Middle frontal gyrus (tissue), 1 donor: ENCODE results near the gene NPR1.
"Not testable (repeated sequence)": the region's sequence is repeated elsewhere in the genome, so short reads cannot be mapped to it uniquely, and the experiment has no call there.

ENCODE experiments used
- DNase-seq: peaks from one replicate; pipeline ENCODE4 v3.0.0-alpha.2; 2015; ENCODE audit warnings: low spot score; ENCODE audit errors: extremely low spot score

Gene NPR1

GRCh38 chr1:153649137-153649862 lies 29.2 kb upstream of the NPR1 start:
- no peak for DNase-seq

DNA sequence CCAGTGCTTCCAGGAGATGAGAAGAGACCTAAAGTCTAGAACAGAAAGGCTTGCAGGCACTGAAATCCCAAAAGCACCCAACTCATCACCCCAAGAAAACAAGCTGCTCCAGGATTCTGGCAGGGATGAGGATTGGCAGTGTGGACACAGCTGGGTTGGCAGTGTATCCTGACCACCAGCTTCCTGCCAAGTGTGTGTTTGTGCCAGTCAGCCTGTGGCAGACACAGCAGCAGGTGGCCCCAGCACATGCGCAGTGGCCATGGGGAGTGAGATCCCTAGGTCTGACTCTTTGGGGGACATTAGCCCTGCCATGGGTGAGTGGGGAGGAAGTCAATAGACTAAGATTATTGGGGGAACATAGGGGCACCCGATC lies 28.6 kb upstream of the NPR1 start:
- peak; percentile 67 for DNase-seq

- no peak for DNase-seq
Observed at GRCh38 chr1:153651771-153652170, 26.7 kb upstream of the NPR1 start.

GRCh38 chr1:153652805-153653500 lies 25.5 kb upstream of the NPR1 start:
- DNase-seq = no peak

- no peak for DNase-seq
Observed at GRCh38 chr1:153655333-153655732, 23.2 kb upstream of the NPR1 start.

DNA sequence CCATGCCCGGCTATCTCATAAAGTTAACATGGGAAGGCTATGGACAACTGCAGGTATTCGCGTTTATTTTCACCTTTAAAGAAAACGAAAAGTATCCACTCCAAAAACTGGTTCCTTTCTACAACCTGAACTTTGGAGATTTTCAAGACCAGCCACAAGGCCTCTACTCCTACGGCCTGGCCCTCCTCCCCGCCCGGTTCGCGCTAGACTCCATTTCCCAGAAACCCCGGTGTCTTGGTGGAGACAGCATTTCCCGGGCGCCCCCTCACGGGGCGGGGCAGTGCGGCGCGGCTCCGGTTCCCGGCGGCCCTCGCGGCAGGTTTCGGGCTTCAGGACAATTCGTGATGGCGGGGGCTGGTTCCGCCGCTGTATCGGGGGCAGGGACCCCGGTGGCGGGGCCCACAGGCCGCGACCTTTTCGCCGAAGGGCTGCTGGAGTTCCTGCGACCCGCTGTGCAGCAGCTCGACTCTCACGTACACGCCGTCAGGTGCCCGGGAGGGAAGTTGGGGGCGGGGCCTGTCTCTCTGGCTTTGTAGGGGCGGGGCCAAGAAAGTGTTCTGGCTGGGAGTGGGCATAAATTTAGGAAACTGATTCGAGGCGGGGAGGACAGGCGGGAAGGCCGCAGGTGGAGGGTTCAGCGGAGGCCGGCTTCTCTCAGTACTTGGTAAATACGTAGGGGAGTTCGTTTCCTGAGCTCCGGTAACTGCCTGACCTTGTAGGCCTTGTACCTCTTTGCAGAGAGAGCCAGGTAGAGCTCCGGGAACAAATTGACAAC lies 19.9 kb upstream of the NPR1 start, which contains the start of gene SNAPIN:
Gene SNAPIN (plus strand): TSS at position 304 of the 775 bp plus-strand sequence. CDS start 41 bp downstream, at position 345.
- DNase-seq = peak; percentile 83

DNA sequence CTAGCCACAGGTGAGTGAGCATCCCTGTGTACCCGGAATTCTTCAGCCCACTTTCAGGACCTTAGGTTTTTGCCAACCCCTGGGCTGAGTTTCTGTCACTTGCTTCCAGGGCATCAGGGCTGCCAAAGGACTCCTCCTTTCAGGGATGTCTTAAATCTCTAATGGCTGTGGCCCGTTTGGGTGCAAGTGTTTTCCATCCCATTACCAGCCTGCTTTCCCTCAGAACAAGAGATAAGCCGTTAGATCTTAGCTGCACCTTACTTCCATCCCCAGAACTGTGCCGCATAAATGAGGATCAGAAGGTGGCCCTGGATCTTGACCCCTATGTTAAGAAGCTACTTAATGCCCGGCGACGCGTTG lies 19.3 kb upstream of the NPR1 start:
- DNase-seq = no peak

DNA sequence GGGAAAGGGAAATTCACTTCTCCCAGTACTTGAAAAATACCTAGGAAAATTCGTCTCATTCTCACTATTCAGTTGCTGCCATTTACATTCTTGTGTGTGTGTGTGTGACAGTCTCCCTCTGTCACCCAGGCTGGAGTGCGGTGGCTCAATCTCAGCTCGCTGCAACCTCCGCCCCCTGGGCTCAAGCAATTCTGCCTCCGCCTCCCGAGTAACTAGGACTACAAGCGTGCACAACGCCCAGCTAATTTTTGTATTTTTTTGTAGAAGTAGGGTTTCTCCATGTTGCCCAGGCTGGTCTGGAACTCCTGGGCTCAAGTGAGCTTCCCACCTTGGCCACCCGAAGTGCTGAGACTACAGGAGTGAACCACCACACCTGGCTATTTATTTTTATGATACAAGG lies 18.8 kb upstream of the NPR1 start:
- no peak for DNase-seq

- DNase-seq = no peak
Observed at GRCh38 chr1:153661111-153661708, 17.3 kb upstream of the NPR1 start.

- DNase-seq = no peak
Observed at GRCh38 chr1:153662269-153662668, 16.2 kb upstream of the NPR1 start.

GRCh38 chr1:153663211-153663610 lies 15.3 kb upstream of the NPR1 start:
- no peak for DNase-seq

- DNase-seq = no peak
Observed at GRCh38 chr1:153667439-153667838, 11.0 kb upstream of the NPR1 start.

DNA sequence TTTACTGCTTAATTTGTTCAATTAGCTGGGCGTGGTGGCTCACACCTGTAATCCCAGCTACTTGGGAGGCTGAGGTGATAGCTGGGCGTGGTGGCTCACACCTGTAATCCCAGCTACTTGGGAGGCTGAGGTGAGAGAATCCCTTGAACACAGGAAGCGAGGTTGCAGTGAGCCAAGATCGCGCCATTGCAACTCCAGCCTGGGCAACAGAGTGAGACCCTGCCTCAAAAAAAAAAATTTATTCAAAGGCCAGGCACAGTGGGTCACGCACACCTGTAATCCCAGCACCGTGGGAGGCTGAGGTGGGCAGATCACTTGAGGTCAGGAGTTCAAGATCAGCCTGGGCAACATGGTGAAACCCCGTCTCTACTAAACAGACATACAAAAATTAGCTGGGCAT lies 9.8 kb upstream of the NPR1 start:
- not testable (repeated sequence) for DNase-seq

DNA sequence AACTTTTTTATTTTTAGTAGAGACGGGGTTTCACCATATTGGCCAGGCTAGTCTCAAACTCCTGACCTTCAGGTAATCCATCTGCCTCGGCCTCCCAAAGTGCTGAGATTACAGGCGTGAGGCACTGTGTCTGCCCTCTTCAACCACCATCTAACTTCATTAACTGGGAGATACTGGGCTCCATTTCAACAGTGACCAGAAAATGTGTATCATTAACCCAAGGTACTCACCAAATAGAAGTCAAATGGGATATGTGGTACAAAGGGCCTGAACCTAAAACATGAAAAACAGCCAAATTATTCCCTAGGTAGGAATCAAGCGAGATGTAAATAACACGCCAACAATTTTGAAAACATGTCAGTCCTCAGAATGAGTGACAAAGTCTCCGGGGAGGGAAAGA lies 8.9 kb upstream of the NPR1 start:
- DNase-seq = no peak

DNA sequence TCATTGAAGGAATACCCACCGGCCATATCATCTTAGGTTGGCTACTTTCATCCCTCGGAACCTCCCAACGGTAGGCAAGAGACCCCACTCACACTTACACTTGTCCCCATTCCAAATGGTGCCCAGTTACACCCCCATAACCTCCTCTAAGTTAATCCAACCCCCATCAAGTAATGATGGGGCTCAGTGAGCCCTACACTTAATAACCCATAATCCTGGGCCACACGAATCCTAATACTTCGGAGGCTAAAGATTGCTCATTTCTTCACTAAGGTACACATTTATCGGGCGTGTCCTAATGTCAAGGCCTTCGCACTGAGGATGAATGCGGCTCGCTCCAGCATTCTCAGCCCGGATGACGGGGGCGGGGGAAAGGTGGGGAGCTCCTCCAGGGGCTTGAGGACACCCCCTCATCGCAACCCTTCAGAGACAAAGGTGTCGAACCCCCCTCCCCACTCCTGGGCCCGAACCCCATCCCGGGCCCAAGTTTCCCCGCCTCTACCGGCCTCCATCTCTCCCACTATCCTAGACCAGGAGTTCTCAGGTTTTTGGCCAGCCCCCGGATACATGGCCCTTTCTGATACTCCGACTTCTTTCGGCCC lies 8.1 kb upstream of the NPR1 start:
- DNase-seq = no peak

DNA sequence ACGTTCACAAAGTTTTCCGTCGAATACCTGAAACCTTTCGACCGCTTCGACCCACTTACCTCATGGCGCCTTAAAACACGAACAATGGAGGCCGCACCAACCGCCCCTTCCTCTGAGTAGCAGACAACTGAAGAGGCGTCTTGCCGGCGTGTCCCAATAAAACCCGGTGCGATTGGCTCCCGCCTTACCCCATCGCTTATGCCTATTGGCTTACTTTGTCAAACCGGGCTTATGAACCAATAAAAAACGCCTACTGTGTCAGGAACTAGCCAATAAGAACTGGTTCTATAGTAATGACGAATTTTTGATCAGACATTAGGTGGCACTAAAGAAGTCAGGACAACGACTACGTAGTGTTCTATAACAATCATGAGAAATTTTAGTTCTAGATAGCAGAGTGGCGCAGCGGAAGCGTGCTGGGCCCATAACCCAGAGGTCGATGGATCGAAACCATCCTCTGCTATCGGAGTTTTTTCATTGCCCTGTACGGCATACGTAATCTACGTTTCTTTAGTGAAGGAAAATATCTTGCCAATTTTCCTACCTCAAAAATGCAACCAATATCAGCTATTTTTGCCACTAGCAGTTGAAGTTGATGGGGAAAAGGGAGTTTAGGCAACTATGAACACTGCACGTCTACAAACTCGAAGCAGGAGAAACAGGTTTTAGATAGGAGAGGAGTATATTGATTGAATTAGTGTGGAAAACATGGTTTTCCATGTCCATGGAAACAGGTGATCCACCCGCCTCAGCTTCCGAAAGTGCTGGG lies 7.4 kb upstream of the NPR1 start, which contains the start of gene ILF2:
Gene ILF2 (minus strand): TSS at position 135 of the 769 bp plus-strand sequence. CDS start 71 bp downstream, at position 64.
- peak; percentile 98 for DNase-seq

DNA sequence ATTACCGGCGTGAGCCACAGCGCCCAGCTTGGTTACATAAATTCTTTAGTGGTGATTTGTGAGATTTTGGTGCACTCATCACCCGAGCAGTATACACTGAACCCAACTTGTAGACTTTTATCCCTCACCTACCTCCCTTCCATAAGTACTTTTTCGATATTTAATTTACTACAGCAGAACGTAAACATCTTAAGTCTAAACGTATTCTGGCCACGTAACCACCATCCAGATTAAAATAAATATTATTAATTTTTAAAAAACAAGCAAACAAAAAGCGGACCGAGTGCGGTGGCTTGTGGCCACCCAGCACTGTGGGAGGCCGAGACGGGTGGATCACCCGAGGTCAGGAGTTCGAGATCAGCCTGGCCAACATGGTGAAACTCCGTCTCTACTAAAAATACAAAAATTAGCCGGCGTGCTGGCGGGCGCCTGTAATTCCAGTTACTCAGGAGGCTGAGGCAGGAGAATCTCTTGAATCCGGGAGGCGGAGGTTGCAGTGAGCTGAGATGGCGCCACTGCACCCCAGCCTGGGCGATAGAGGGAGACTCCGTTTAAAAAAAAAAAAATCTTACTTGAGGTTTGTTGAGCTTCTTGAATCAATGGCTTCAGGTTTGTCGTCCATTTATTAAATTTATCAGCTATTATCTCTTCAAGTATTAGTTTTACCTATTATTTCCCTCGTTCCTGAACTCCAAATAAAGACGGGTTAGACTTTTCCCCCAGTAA lies 6.7 kb upstream of the NPR1 start:
- not testable (repeated sequence) for DNase-seq

DNA sequence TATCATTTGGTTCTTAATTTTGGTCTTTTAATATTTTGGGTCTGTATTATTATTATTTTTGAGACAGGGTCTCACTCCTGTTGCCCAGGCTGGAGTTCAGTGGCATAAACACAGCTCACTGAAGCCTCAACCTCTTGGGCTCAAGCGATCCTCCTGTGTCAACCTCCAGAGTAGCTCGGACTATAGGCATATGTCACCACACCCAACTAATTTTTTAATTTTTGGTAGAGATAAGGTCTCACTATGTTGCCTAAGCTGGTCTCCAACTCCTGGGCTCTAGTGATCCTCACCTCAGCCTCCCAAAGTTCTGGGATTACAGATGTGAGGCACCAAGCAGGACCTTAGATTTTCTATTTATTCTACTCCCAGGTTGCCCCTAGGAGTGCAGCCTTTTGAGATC lies 5.0 kb upstream of the NPR1 start:
- DNase-seq = no peak

- no peak for DNase-seq
Observed at GRCh38 chr1:153677718-153678518, 570 bp upstream of the NPR1 start.
